PFSK-1 (cell line): ENCODE results near the gene CPA5.

Experiments
- FOXP2 ChIP-seq: optimal IDR thresholded peaks from 2 replicates; pipeline ENCODE3; 2011; ENCODE audit warnings: borderline replicate concordance, control low read depth, inconsistent platforms; ENCODE audit not compliant: insufficient read depth; ENCODE audit errors: extremely low read length, extremely low read depth
- POLR2AphosphoS5 ChIP-seq: IDR thresholded peaks from 2 replicates; pipeline ENCODE4 v1.6.1; 2012; ENCODE audit warnings: low read depth, mild to moderate bottlenecking, control low read depth, low read length, moderate library complexity
- SIN3A ChIP-seq: IDR thresholded peaks from 2 replicates; pipeline ENCODE4 v1.6.1; 2012; ENCODE audit warnings: mild to moderate bottlenecking, low read length, moderate library complexity, borderline replicate concordance; ENCODE audit not compliant: insufficient read depth
- TAF1 ChIP-seq: IDR thresholded peaks from 2 replicates; pipeline ENCODE4 v1.6.1; 2012; ENCODE audit warnings: low read length, control low read depth, borderline replicate concordance; ENCODE audit not compliant: insufficient read depth
- TF ChIP-seq, protein P1 (sequence below), 2 experiments: IDR thresholded peaks; 2 replicates each; pipeline versions ENCODE4 v1.6.1 to v1.8.0; 2011 to 2012; ENCODE audit warnings: low read depth in 2 of 2, low read length in 2 of 2, control low read depth in 1 of 2, inconsistent platforms in 1 of 2, mild to moderate bottlenecking in 1 of 2, moderate library complexity in 1 of 2; ENCODE audit not compliant: insufficient read depth in 1 of 2

CPA5 gene

DNA sequence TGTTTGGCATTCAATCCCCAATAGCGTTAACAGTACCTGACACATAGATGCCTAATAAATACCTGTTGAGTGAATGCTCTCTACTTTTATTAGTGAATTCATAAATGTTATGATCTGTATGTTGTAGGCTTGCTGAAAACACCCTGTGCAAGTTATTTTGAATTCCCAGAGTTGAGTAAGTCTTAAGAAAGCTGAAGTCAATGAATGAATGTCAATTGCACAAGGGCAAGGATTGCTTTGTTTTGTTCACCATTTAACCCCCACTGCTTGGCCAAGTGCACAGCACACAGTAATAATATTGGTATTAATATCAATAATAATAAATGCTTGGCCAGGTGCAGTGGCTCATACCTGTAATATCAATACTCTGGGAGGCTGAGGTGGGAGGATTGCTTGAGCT is 45.9 kb downstream of the CPA5 start:
- TF ChIP-seq SIN3A (no peak), TAF1 (no peak), POLR2AphosphoS5 (no peak), FOXP2 (no peak)
- TF ChIP-seq, protein P1, sequence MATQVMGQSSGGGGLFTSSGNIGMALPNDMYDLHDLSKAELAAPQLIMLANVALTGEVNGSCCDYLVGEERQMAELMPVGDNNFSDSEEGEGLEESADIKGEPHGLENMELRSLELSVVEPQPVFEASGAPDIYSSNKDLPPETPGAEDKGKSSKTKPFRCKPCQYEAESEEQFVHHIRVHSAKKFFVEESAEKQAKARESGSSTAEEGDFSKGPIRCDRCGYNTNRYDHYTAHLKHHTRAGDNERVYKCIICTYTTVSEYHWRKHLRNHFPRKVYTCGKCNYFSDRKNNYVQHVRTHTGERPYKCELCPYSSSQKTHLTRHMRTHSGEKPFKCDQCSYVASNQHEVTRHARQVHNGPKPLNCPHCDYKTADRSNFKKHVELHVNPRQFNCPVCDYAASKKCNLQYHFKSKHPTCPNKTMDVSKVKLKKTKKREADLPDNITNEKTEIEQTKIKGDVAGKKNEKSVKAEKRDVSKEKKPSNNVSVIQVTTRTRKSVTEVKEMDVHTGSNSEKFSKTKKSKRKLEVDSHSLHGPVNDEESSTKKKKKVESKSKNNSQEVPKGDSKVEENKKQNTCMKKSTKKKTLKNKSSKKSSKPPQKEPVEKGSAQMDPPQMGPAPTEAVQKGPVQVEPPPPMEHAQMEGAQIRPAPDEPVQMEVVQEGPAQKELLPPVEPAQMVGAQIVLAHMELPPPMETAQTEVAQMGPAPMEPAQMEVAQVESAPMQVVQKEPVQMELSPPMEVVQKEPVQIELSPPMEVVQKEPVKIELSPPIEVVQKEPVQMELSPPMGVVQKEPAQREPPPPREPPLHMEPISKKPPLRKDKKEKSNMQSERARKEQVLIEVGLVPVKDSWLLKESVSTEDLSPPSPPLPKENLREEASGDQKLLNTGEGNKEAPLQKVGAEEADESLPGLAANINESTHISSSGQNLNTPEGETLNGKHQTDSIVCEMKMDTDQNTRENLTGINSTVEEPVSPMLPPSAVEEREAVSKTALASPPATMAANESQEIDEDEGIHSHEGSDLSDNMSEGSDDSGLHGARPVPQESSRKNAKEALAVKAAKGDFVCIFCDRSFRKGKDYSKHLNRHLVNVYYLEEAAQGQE (IDR thresholded peaks at IDR 0.05; ENCODE audit: insufficient read depth in 1 of 2, low read depth in 2 of 2, low read length in 2 of 2), result no peak

DNA sequence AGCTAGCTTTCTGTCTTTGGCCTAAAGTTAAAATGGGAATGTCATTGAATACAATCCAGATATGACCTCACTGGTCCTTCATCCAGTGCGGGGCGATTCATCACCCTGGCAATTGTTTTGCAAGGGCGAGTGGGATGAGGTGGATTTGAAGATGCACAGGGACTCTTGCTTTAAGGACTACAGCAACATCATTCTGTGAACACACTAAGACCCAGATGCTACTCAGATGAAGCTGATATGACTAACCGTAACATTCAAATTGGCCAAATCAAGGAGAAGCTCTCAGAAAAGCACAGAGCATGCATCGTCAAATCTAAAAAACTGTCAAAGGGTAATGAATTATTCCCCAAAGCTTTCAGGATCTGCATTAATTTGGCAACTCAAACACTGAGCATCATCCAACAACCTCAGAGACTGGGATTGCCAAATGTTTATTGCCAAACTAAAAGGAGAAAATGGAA is 48.5 kb downstream of the CPA5 start:
- TF ChIP-seq TAF1, result no peak
- TF ChIP-seq, protein P1 (IDR thresholded peaks at IDR 0.05; ENCODE audit: insufficient read depth in 1 of 2, low read depth in 2 of 2, low read length in 2 of 2), result no peak
- no peak for TF ChIP-seq FOXP2
- no peak for TF ChIP-seq SIN3A
- TF ChIP-seq POLR2AphosphoS5, result no peak

DNA sequence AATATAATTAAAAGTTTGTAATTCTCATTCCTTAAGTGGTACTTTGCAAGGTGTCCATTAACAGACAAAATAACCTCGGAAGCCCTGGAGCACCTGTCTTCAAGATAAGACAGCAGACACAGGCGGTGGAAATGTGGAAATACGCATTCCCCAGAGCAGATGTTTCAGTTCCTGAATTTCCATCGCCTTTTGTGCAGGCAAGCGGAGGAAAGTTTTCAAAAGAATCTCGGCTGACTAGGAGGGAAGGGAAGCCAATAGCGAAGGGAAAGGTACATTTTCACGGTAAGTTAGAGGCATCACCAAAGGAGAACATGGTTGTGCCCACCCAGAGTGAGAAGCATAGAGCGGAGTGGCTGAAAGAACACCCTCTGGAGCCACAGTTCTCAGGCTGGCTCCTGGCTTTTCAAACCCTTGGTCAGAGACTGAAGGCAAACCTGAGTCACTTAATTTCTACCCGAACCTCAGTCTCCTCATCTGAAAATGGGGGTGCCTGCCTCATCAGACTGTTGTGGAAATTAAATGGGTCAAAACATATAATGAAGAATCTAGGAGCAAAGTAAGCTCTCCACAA is 49.3 kb downstream of the CPA5 start:
- no peak for TF ChIP-seq SIN3A
- TF ChIP-seq, protein P1 (IDR thresholded peaks at IDR 0.05; ENCODE audit: insufficient read depth in 1 of 2, low read depth in 2 of 2, low read length in 2 of 2), result no peak

DNA sequence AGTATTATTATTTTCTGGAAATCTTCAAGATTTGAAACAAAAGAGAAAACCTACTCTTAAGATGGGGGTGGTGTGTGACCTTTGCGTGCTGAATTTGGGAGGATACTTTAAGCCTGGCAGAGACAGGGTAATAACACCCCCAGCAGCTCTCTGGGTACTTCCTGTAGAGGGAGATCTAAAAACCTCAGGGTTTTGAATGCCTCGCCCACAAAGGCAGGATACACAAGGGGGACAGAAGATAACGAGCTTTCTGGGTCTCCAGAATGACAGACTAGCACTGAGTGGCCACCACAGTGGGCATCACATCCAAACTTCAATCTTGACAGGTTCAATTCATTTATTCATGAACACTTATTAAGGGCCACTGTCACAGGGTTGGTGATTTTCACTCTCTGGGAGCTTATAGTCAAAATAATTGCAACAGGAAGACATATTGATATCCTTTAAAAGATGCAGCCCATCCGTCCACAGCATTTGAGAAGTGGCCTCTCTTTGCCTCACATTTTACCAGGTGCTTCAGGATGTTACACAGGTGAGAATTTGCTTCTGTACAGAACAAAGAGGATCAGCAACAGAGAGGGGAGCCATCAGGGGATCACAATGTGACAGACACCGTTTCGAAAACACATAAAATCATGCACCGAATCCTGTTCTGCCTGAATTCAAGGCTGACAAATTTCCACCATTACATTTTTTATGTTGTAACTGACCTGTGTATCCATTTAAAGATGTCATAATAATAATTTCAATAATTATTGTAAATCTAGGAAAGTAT is 50.0 kb downstream of the CPA5 start:
- TF ChIP-seq FOXP2 (no peak), TAF1 (no peak), POLR2AphosphoS5 (no peak), SIN3A (no peak)
- TF ChIP-seq, protein P1 (IDR thresholded peaks at IDR 0.05; ENCODE audit: insufficient read depth in 1 of 2, low read depth in 2 of 2, low read length in 2 of 2), result no peak
